ENCODE data around the gene TRAF3IP1.
"Not testable (repeated sequence)": the region's sequence is repeated elsewhere in the genome, so short reads cannot be mapped to it uniquely, and the experiment has no call there.

The TRAF3IP1 gene

DNA sequence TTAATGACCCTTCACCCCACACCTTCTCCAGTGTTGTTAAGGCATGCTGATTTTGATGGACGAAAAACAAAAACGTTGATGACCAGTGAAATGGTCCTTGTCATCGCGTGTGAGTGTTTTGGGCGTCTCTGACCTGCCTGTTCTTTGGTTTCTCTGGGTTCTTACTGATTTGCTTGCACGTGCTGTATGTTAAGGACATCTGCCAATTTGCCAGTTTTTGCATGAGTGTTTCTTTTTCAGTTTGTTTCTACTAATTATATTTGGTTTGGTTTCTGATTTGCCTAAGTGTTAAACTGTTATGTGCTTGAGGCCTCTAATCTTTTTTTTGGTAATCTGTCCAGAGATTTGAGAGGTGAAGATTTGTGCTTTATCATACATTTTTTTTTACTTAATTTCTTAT is 14.6 kb downstream of the TRAF3IP1 start:
- Histone ChIP-seq H2AFZ (no peak overlapping the region), H3K36me3 (ENCODE audit: control insufficient read depth, insufficient read depth, low read length) (no peaks in the 10 kb centered on the region), H3K9ac (no peak overlapping the region), H3K9me3 (ENCODE audit: control insufficient read depth, low read length) (no peaks in the 10 kb centered on the region), H3K27me3 (ENCODE audit: control insufficient read depth, insufficient read depth, low read length) (no peaks in the 10 kb centered on the region), H3K4me2 (ENCODE audit: low read length) (no peak overlapping the region), H3K27ac (no peak overlapping the region), H3K4me1 (no peaks in the 10 kb centered on the region), H3K79me2 (peaks cover 15% of the 10 kb centered on the region), H3K4me3 (ENCODE audit: low read depth, low read length) (no peak overlapping the region)
- TF ChIP-seq, protein P1, sequence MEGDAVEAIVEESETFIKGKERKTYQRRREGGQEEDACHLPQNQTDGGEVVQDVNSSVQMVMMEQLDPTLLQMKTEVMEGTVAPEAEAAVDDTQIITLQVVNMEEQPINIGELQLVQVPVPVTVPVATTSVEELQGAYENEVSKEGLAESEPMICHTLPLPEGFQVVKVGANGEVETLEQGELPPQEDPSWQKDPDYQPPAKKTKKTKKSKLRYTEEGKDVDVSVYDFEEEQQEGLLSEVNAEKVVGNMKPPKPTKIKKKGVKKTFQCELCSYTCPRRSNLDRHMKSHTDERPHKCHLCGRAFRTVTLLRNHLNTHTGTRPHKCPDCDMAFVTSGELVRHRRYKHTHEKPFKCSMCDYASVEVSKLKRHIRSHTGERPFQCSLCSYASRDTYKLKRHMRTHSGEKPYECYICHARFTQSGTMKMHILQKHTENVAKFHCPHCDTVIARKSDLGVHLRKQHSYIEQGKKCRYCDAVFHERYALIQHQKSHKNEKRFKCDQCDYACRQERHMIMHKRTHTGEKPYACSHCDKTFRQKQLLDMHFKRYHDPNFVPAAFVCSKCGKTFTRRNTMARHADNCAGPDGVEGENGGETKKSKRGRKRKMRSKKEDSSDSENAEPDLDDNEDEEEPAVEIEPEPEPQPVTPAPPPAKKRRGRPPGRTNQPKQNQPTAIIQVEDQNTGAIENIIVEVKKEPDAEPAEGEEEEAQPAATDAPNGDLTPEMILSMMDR (IDR thresholded peaks at IDR 0.05): no peak

DNA sequence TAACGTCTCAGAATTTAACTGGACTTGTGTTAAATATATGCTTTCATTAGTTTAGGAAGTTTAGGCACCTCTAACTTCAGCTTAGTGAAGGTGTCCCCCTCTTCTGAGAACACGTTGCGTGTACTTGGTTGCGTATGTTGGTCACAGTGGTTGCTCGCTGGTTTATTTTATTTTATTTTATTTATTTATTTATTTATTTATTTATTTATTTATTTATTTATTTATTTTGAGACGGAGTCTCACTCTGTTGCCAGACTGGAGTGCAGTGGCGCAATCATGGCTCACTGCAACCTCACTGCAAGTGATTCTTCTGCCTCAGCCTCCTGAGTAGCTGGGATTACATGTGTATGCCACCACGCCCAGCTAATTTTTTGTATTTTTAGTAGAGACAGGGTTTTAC is 15.3 kb downstream of the TRAF3IP1 start:
- not testable (repeated sequence) for H3K27ac ChIP-seq; H3K36me3 ChIP-seq (ENCODE audit: control insufficient read depth, insufficient read depth, low read length); H3K4me1 ChIP-seq; H2AFZ ChIP-seq; H3K9ac ChIP-seq; H3K4me2 ChIP-seq (ENCODE audit: low read length); H3K27me3 ChIP-seq (ENCODE audit: control insufficient read depth, insufficient read depth, low read length); H3K9me3 ChIP-seq (ENCODE audit: control insufficient read depth, low read length); H3K4me3 ChIP-seq (ENCODE audit: low read depth, low read length); H3K79me2 ChIP-seq

DNA sequence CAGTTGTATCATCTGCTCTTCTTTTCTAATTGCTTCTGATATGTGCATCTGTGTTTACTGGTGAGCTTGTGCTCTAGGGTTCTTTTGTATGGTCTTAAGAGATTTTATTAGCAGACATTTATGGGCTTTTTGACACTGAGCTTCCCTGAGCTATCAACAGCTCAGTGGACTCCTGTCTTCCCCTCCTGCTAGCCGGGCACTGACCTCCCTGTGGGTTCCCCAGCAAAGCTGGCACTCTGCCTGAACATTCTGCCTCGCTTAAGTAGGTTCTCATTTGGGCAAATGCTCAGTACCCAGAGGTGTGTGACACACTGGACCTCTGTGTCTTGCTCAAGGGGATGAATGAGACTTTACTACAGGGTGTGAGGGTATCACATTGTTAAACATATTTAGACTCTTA is 15.8 kb downstream of the TRAF3IP1 start:
- Histone ChIP-seq H3K4me1 (no peaks in the 10 kb centered on the region), H3K36me3 (ENCODE audit: control insufficient read depth, insufficient read depth, low read length) (no peaks in the 10 kb centered on the region), H3K27ac (no peak overlapping the region), H2AFZ (no peak overlapping the region), H3K79me2 (peaks cover 8% of the 10 kb centered on the region), H3K27me3 (ENCODE audit: control insufficient read depth, insufficient read depth, low read length) (no peaks in the 10 kb centered on the region), H3K4me2 (ENCODE audit: low read length) (no peak overlapping the region), H3K4me3 (ENCODE audit: low read depth, low read length) (no peak overlapping the region), H3K9me3 (ENCODE audit: control insufficient read depth, low read length) (no peaks in the 10 kb centered on the region), H3K9ac (no peak overlapping the region)
- TF ChIP-seq, protein P1 (IDR thresholded peaks at IDR 0.05): no peak

DNA sequence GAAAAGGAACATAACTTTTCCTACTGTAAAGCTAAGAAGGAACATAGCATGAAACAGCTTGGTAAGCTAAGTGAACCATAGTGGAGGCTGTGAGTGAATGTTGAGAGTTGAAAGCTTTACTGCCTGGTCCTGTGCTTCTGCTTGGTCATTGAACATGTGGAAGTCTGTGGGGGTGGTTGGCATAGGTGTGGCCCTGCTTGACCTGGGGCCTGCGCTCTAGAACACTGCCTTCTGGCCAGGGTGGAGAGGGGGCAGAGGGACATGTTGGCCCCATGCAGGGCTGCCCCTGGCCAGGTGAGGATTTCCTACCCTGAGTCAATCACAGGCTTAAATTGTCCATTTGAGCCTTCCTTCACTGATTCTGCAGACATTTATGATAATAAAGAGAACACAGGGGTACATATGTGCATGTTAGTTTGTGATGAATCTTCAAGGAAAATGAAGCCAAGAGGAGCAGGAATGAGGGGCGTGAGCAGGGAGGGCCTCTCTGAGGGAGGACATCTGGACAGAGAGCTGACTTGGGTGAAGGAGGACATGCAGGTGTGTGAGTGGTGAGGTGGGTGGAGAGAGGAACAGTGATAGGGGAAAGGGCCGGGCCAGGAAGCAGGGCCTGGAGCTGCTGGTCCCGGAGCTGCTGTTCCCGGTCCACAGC is 16.6 kb downstream of the TRAF3IP1 start:
- no peak overlapping the region for H3K4me3 ChIP-seq (ENCODE audit: low read depth, low read length)
- TF ChIP-seq, protein P1 (IDR thresholded peaks at IDR 0.05): no peak
- H2AFZ ChIP-seq: no peak overlapping the region
- no peak overlapping the region for H3K4me2 ChIP-seq (ENCODE audit: low read length)
- peaks cover 5% of the 10 kb centered on the region for H3K79me2 ChIP-seq
- H3K9me3 ChIP-seq (ENCODE audit: control insufficient read depth, low read length): no peaks in the 10 kb centered on the region
- no peak overlapping the region for H3K9ac ChIP-seq
- no peaks in the 10 kb centered on the region for H3K4me1 ChIP-seq
- H3K36me3 ChIP-seq (ENCODE audit: control insufficient read depth, insufficient read depth, low read length): no peaks in the 10 kb centered on the region
- H3K27ac ChIP-seq: no peak overlapping the region
- H3K27me3 ChIP-seq (ENCODE audit: control insufficient read depth, insufficient read depth, low read length): no peaks in the 10 kb centered on the region

GRCh38 chr2:238337846-238338245 is 17.5 kb downstream of the TRAF3IP1 start:
- Histone ChIP-seq H3K79me2 (peaks cover 4% of the 10 kb centered on the region), H3K36me3 (ENCODE audit: control insufficient read depth, insufficient read depth, low read length) (no peaks in the 10 kb centered on the region), H2AFZ (no peak overlapping the region), H3K4me3 (ENCODE audit: low read depth, low read length) (no peak overlapping the region), H3K4me1 (no peaks in the 10 kb centered on the region), H3K9ac (no peak overlapping the region), H3K27me3 (ENCODE audit: control insufficient read depth, insufficient read depth, low read length) (no peaks in the 10 kb centered on the region), H3K27ac (no peak overlapping the region), H3K9me3 (ENCODE audit: control insufficient read depth, low read length) (no peaks in the 10 kb centered on the region), H3K4me2 (ENCODE audit: low read length) (no peak overlapping the region)
- TF ChIP-seq, protein P1 (IDR thresholded peaks at IDR 0.05): no peak

Data from parathyroid adenoma (tissue), 2 donors.